Transverse colon (tissue), 4 donors: Measurements from ENCODE around the gene DYNC1H1. TPM values are rescaled to one million over a fixed set of nuclear protein-coding genes. Genes with fewer than 3 reads are reported as not detected.

Experiments used
- DNase-seq: peaks from one replicate; pipeline ENCODE4 v3.0.0-alpha.2; 2019
- H3K27ac ChIP-seq, 4 donors: fragments of 200-600 bp; sonication (generic); 2 replicates each; pipeline ENCODE4 v1.5.1; 2016 to 2018; ENCODE audit warnings: inconsistent platforms in 4 of 4
- H3K27me3 ChIP-seq: fragments of 200-600 bp; sonication (generic); 2 replicates; pipeline ENCODE4 v1.5.1; 2017; ENCODE audit warnings: inconsistent platforms
- H3K36me3 ChIP-seq, 4 donors: fragments of 200-600 bp; sonication (generic); 2 replicates each; pipeline ENCODE4 v1.5.1; 2017 to 2019; ENCODE audit warnings: inconsistent platforms in 4 of 4
- H3K4me1 ChIP-seq, 4 donors: fragments of 200-600 bp; sonication (generic); 2 replicates each; pipeline ENCODE4 v1.5.1; 2017 to 2020; ENCODE audit warnings: inconsistent platforms in 4 of 4
- H3K4me3 ChIP-seq, 4 donors: fragments of 200-600 bp; sonication (generic); 1 replicate in 1 of 4; 2 replicates in 3 of 4; pipeline versions ENCODE4 v1.5.1 to v1.6.1; 2017 to 2019; ENCODE audit warnings: inconsistent platforms in 4 of 4
- H3K9me3 ChIP-seq, 2 donors: fragments of 200-600 bp; sonication (generic); 2 replicates each; pipeline ENCODE4 v1.5.1; 2017 to 2019; ENCODE audit warnings: inconsistent platforms in 2 of 2
- EP300 ChIP-seq: sonication (generic); formaldehyde crosslinking; IDR thresholded peaks from one replicate; pipeline ENCODE4 v1.6.1; 2017; ENCODE audit warnings: antibody characterized with exemption, low read depth
- POLR2A ChIP-seq: fragments of 450-650 bp; IDR thresholded peaks from one replicate; pipeline ENCODE4 v1.6.1; 2016; ENCODE audit warnings: antibody characterized with exemption, mild to moderate bottlenecking, moderate library complexity
- POLR2AphosphoS5 ChIP-seq, 3 donors: sonication (generic); formaldehyde crosslinking; IDR thresholded peaks; one replicate each; pipeline ENCODE4 v1.6.1; 2016; ENCODE audit warnings: antibody characterized with exemption in 3 of 3
- WGBS, 2 donors: methylation state at CpG; one replicate each; pipeline ENCODE4 v1.1.5; 2018; ENCODE audit warnings: low coverage in 1 of 2; 5-methylcytosine and 5-hydroxymethylcytosine counted together
- in situ Hi-C, 4 donors: fragments of 200-750 bp; cut with MboI; loops; one replicate each; pipeline versions ENCODE4 v1.15.0 to v1.15.1; 2017; ENCODE audit warnings: low sequenced_read_pairs in 3 of 4, low pct_ligation_motif_present in 1 of 4, low pct_unique_long_range_greater_than_20kb in 1 of 4
- intact Hi-C: fragments of 100-400 bp; cut with DNase I; formaldehyde crosslinking; loops from one replicate; pipeline ENCODE4 v1.15.1; 2023; ENCODE audit warnings: low total_unique reads
- total RNA-seq, 4 donors: library from RNA; depleted of rRNA; stranded (reverse); fragments of >200 nt; gene quantifications; one replicate each; pipeline ENCODE4 v1.1.0, GENCODE V29; 2016
- TF ChIP-seq, protein P1 (sequence below), 5 experiments: fragments of 200-600 bp in 3 of 5; fragments of 450-650 bp in 2 of 5; sonication (generic) in 3 of 5; IDR thresholded peaks; 1 replicate in 2 of 5; 2 replicates in 3 of 5; pipeline ENCODE4 v1.5.1; 2016 to 2017; ENCODE audit warnings: antibody characterized with exemption in 5 of 5, inconsistent platforms in 3 of 5, mild to moderate bottlenecking in 2 of 5, moderate library complexity in 1 of 5

DYNC1H1 gene
- total RNA-seq, 4 donors from 2014 or later = 471 to 647 (median 482) TPM

GRCh38 chr14:101973356-101973755 lies 9.0 kb downstream of the DYNC1H1 start:
- in situ Hi-C loops (loop anchor here in 1 of 4 donors (25.0 kb wide), 1 partner anchor 339 kb away; the partner anchor contains the start of genes MOK and ZNF839), intact Hi-C loops (no loop called here)
- DNase-seq = no peak
- WGBS, 2 donors = 91% methylated on average over 7 of the region's 7 CpGs; no CpG with 5 or more reads in 1 of the 2 donors
- H3K36me3 ChIP-seq = peaks cover 0 to 19% (median 5%) of the 10 kb centered on the region in 4 donors
- H3K4me1 ChIP-seq = peaks cover 12 to 27% (median 19%) of the 10 kb centered on the region in 4 donors
- no peaks in the 10 kb centered on the region for H3K27me3 ChIP-seq
- no peak overlapping the region for H3K4me3 ChIP-seq
- peak overlapping the region; percentile 71 to 86 (median 76) for H3K27ac ChIP-seq
- no peaks in the 10 kb centered on the region for H3K9me3 ChIP-seq
- no peak for TF ChIP-seq POLR2A
- TF ChIP-seq, protein P1, sequence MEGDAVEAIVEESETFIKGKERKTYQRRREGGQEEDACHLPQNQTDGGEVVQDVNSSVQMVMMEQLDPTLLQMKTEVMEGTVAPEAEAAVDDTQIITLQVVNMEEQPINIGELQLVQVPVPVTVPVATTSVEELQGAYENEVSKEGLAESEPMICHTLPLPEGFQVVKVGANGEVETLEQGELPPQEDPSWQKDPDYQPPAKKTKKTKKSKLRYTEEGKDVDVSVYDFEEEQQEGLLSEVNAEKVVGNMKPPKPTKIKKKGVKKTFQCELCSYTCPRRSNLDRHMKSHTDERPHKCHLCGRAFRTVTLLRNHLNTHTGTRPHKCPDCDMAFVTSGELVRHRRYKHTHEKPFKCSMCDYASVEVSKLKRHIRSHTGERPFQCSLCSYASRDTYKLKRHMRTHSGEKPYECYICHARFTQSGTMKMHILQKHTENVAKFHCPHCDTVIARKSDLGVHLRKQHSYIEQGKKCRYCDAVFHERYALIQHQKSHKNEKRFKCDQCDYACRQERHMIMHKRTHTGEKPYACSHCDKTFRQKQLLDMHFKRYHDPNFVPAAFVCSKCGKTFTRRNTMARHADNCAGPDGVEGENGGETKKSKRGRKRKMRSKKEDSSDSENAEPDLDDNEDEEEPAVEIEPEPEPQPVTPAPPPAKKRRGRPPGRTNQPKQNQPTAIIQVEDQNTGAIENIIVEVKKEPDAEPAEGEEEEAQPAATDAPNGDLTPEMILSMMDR (IDR thresholded peaks at IDR 0.05) = no peak
- no peak for TF ChIP-seq EP300
- no peak for TF ChIP-seq POLR2AphosphoS5 (IDR thresholded peaks at IDR 0.05)

DNA sequence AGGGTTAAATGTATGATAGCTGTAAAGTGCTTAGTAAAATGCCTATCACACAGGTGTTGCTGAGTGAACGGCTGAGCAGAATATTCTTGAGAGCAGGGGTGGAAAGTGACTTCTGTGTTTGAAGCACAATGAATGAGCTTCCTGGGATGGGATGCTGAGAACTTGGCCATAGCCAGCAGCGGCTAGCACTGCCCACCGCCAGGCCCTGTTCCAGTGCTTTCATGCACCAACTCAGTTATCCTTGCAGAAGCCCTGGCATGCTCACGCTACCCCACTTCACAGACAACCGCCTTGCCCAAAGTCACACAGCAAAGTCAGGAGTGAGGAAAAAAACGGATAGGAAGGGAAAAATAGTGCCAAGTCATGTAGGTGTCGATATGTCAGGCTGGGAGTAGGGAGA lies 10.9 kb downstream of the DYNC1H1 start:
- Histone ChIP-seq H3K4me3 (no peak overlapping the region), H3K27me3 (no peaks in the 10 kb centered on the region), H3K27ac (no peak overlapping the region), H3K9me3 (no peaks in the 10 kb centered on the region), H3K4me1 (peaks cover 12 to 27% (median 19%) of the 10 kb centered on the region in 4 donors), H3K36me3 (peaks cover 0 to 30% (median 10%) of the 10 kb centered on the region in 4 donors)
- DNase-seq = no peak
- 82 to 83% methylated on average over 5 to 7 of the region's 7 CpGs for WGBS, 2 donors
- in situ Hi-C loops (no loop called here), intact Hi-C loops (no loop called here)
- TF ChIP-seq EP300 = no peak

DNA sequence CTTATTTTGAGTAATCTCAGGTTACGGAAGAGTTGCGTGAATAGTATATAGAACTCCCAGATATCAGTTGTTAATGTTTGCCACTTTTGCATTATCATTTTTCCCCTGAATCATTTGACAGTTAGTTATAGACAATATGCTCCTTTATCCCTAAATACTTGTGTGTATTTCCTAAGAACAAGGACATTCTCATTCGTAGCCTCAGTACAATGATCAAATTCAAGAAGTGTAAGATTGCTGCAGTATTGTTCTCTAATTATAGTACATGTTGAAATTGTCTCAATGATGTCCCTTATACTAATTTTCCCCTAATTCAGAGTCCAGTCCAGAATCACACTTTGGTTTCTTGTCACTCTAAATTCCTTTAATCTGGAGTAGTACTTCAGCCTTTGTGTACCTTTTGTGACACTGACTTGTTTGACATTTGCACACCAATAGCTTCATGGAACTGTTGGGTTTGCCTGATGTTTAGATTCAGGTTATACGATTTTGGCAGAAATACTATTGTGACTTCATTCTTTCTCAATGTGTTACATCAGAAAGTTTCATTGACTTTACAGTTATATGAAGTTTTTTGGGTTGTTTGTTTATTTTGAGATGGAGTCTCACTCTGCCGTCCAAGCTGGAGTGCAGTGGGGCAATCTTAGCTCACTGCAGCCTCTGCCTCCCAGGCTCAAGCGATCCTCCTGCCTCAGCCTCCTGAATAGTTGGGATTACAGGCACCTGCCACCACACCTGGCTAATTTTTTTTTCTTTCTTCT lies 13.1 kb downstream of the DYNC1H1 start:
- intact Hi-C loops (no loop called here), in situ Hi-C loops (no loop called here)
- Histone ChIP-seq H3K4me1 (peaks cover 0 to 22% (median 9%) of the 10 kb centered on the region in 4 donors), H3K27ac (no peak overlapping the region), H3K27me3 (no peaks in the 10 kb centered on the region), H3K9me3 (no peaks in the 10 kb centered on the region), H3K4me3 (no peak overlapping the region), H3K36me3 (peaks cover 0 to 50% (median 21%) of the 10 kb centered on the region in 4 donors)
- no peak for DNase-seq
- TF ChIP-seq EP300 (no peak), POLR2A (no peak), POLR2AphosphoS5 (IDR thresholded peaks at IDR 0.05) (no peak)
- TF ChIP-seq, protein P1 (IDR thresholded peaks at IDR 0.05) = no peak
- WGBS, 2 donors = 85 to 90% methylated on average over 3 to 6 of the region's 6 CpGs

- Histone ChIP-seq H3K36me3 (peaks cover 0 to 66% (median 26%) of the 10 kb centered on the region in 4 donors), H3K4me1 (peaks cover 0 to 11% (median 0%) of the 10 kb centered on the region in 4 donors), H3K4me3 (no peak overlapping the region), H3K27me3 (no peaks in the 10 kb centered on the region), H3K27ac (peak overlapping the region in 3 of 4 donors; percentile 47 to 73 (median 51)), H3K9me3 (no peaks in the 10 kb centered on the region)
- in situ Hi-C loops (no loop called here), intact Hi-C loops (no loop called here)
- WGBS, 2 donors = 77 to 93% methylated on average over 3 to 6 of the region's 6 CpGs
- TF ChIP-seq POLR2A = no peak
- TF ChIP-seq, protein P1 (IDR thresholded peaks at IDR 0.05) = no peak
- no peak for TF ChIP-seq EP300
- no peak for TF ChIP-seq POLR2AphosphoS5 (IDR thresholded peaks at IDR 0.05)
- no peak for DNase-seq
Observed at GRCh38 chr14:101979666-101980065, 15.3 kb downstream of the DYNC1H1 start.
